Measurements from ENCODE around the gene DCDC1. TPM values are rescaled to one million over a fixed set of nuclear protein-coding genes. Genes with fewer than 3 reads are reported as not detected.

The DCDC1 gene
- total RNA-seq, 5 donors from 2014 or later (not counting 1 experiment from before 2014, with no cell fraction given): 0.09 to 1.0 (median 0.22) TPM; not detected in 1

- no peak for DNase-seq
Measured at GRCh38 chr11:31414338-31414737, 44.8 kb upstream of the DCDC1 start.

GRCh38 chr11:31412946-31413345, 43.4 kb upstream of the DCDC1 start:
- Histone ChIP-seq H3K4me3 (ENCODE audit: control insufficient read depth in 1 of 2, extremely low read depth in 1 of 2, low read length in 1 of 2) (no peak overlapping the region), H3K9me3 (no peaks in the 10 kb centered on the region), H3K27me3 (replicated peaks in 1 of 2; ENCODE audit: control insufficient read depth in 2 of 2, extremely low read depth in 1 of 2, insufficient read depth in 2 of 2, low read length in 1 of 2) (no peaks in the 10 kb centered on the region), H3K4me1 (ENCODE audit: control insufficient read depth in 1 of 2, extremely low read depth in 1 of 2, insufficient read depth in 2 of 2, low read length in 2 of 2) (no peaks in the 10 kb centered on the region), H3K36me3 (ENCODE audit: control insufficient read depth in 2 of 2, extremely low read depth in 1 of 2, insufficient read depth in 1 of 2, low read length in 1 of 2) (no peaks in the 10 kb centered on the region), H3K27ac (ENCODE audit: low read length) (no peak overlapping the region)
- Mint-ChIP-seq H3K4me1 (no peaks in the 10 kb centered on the region), H3K27ac (no peak overlapping the region), H3K36me3 (peaks cover 40% of the 10 kb centered on the region), H3K9me3 (peaks cover 0 to 4% (median 3%) of the 10 kb centered on the region in 3 donors), H3K27me3 (no peaks in the 10 kb centered on the region), H3K4me3 (no peak overlapping the region)
- POLR2A ChIA-PET: no interaction called here
- ATAC-seq (replicated peaks in 1 of 4): no peak
- CTCF ChIA-PET: no interaction called here
- no peak for DNase-seq
- WGBS (ENCODE audit: insufficient coverage): no CpG with 5 or more reads among the region's 2 CpGs

More at GRCh38 chr11:31414338-31414737, 44.8 kb upstream of the DCDC1 start:
- CTCF ChIA-PET: interaction anchor here in 1 of 2 donors (0.6 kb wide), 1 partner anchor 17 kb away, joined by 3 read pairs; no protein-coding TSS in a partner anchor
- no peaks in the 10 kb centered on the region for H3K27me3 Mint-ChIP-seq
- no peaks in the 10 kb centered on the region for H3K36me3 ChIP-seq (ENCODE audit: control insufficient read depth in 2 of 2, extremely low read depth in 1 of 2, insufficient read depth in 1 of 2, low read length in 1 of 2)
- H3K27ac Mint-ChIP-seq: no peak overlapping the region
- H3K4me1 Mint-ChIP-seq: no peaks in the 10 kb centered on the region
- no peaks in the 10 kb centered on the region for H3K4me1 ChIP-seq (ENCODE audit: control insufficient read depth in 1 of 2, extremely low read depth in 1 of 2, insufficient read depth in 2 of 2, low read length in 2 of 2)
- 100% methylated on average over 1 of the region's 3 CpGs for WGBS (ENCODE audit: insufficient coverage)
- H3K9me3 Mint-ChIP-seq: peaks cover 0 to 4% (median 3%) of the 10 kb centered on the region in 3 donors
- POLR2A ChIA-PET: no interaction called here
- no peak overlapping the region for H3K27ac ChIP-seq (ENCODE audit: low read length)
- no peak overlapping the region for H3K4me3 ChIP-seq (ENCODE audit: control insufficient read depth in 1 of 2, extremely low read depth in 1 of 2, low read length in 1 of 2)
- H3K36me3 Mint-ChIP-seq: peaks cover 37% of the 10 kb centered on the region
- no peak overlapping the region for H3K4me3 Mint-ChIP-seq
- no peak for ATAC-seq (replicated peaks in 1 of 4)
- no peaks in the 10 kb centered on the region for H3K27me3 ChIP-seq (replicated peaks in 1 of 2; ENCODE audit: control insufficient read depth in 2 of 2, extremely low read depth in 1 of 2, insufficient read depth in 2 of 2, low read length in 1 of 2)
- no peaks in the 10 kb centered on the region for H3K9me3 ChIP-seq

GRCh38 chr11:31408201-31408600, 38.7 kb upstream of the DCDC1 start:
- H3K36me3 ChIP-seq (ENCODE audit: control insufficient read depth in 2 of 2, extremely low read depth in 1 of 2, insufficient read depth in 1 of 2, low read length in 1 of 2): no peaks in the 10 kb centered on the region
- Mint-ChIP-seq H3K4me3 (no peak overlapping the region), H3K4me1 (peaks cover 0 to 3% (median 0%) of the 10 kb centered on the region in 3 donors), H3K9me3 (peaks cover 0 to 4% (median 3%) of the 10 kb centered on the region in 3 donors), H3K27ac (no peak overlapping the region), H3K27me3 (no peaks in the 10 kb centered on the region), H3K36me3 (peaks cover 26% of the 10 kb centered on the region)
- ATAC-seq (replicated peaks in 1 of 4) (no peak), DNase-seq (no peak)
- H3K27me3 ChIP-seq (replicated peaks in 1 of 2; ENCODE audit: control insufficient read depth in 2 of 2, extremely low read depth in 1 of 2, insufficient read depth in 2 of 2, low read length in 1 of 2): no peaks in the 10 kb centered on the region
- H3K27ac ChIP-seq (ENCODE audit: low read length): no peak overlapping the region
- no peaks in the 10 kb centered on the region for H3K9me3 ChIP-seq
- no peaks in the 10 kb centered on the region for H3K4me1 ChIP-seq (ENCODE audit: control insufficient read depth in 1 of 2, extremely low read depth in 1 of 2, insufficient read depth in 2 of 2, low read length in 2 of 2)
- ChIA-PET POLR2A (no interaction called here), CTCF (no interaction called here)
- 100% methylated on average over 2 of the region's 2 CpGs for WGBS (ENCODE audit: insufficient coverage)
- H3K4me3 ChIP-seq (ENCODE audit: control insufficient read depth in 1 of 2, extremely low read depth in 1 of 2, low read length in 1 of 2): no peak overlapping the region

- ATAC-seq (replicated peaks in 1 of 4): no peak
Measured at GRCh38 chr11:31404614-31405013, 35.1 kb upstream of the DCDC1 start.

GRCh38 chr11:31397239-31397834, 27.8 kb upstream of the DCDC1 start:
- no peak overlapping the region for H3K27ac Mint-ChIP-seq
- no peak overlapping the region for H3K4me3 ChIP-seq (ENCODE audit: control insufficient read depth in 1 of 2, extremely low read depth in 1 of 2, low read length in 1 of 2)
- H3K36me3 ChIP-seq (ENCODE audit: control insufficient read depth in 2 of 2, extremely low read depth in 1 of 2, insufficient read depth in 1 of 2, low read length in 1 of 2): no peaks in the 10 kb centered on the region
- no peaks in the 10 kb centered on the region for H3K9me3 ChIP-seq
- H3K9me3 Mint-ChIP-seq: peaks cover 0 to 9% (median 0%) of the 10 kb centered on the region in 3 donors
- H3K27me3 Mint-ChIP-seq: no peaks in the 10 kb centered on the region
- no peaks in the 10 kb centered on the region for H3K4me1 ChIP-seq (ENCODE audit: control insufficient read depth in 1 of 2, extremely low read depth in 1 of 2, insufficient read depth in 2 of 2, low read length in 2 of 2)
- H3K27ac ChIP-seq (ENCODE audit: low read length): no peak overlapping the region
- H3K27me3 ChIP-seq (replicated peaks in 1 of 2; ENCODE audit: control insufficient read depth in 2 of 2, extremely low read depth in 1 of 2, insufficient read depth in 2 of 2, low read length in 1 of 2): no peaks in the 10 kb centered on the region
- peaks cover 0 to 2% (median 0%) of the 10 kb centered on the region in 3 donors for H3K4me1 Mint-ChIP-seq
- ATAC-seq (replicated peaks in 1 of 4) (no peak), DNase-seq (peak in 1 of 35 experiments; percentile 42)
- no peak overlapping the region for H3K4me3 Mint-ChIP-seq
- H3K36me3 Mint-ChIP-seq: peaks cover 37% of the 10 kb centered on the region
- ChIA-PET POLR2A (interaction anchor here in 1 of 2 donors (0.6 kb wide), 1 partner anchor 336 kb away, joined by 4 read pairs; no protein-coding TSS in a partner anchor), CTCF (interaction anchor here (0.6 to 2.3 kb wide), 6 partner anchors 17 to 779 kb away, joined by 3 to 10 read pairs (median 4); partner anchors contain the start of genes DCDC1 (in 1 of the 2) and DNAJC24 (in 1 of the 2))
- no CpG with 5 or more reads among the region's 5 CpGs for WGBS (ENCODE audit: insufficient coverage)

More at GRCh38 chr11:31404614-31405013, 35.1 kb upstream of the DCDC1 start:
- ChIA-PET CTCF (no interaction called here), POLR2A (no interaction called here)
- no peak overlapping the region for H3K27ac ChIP-seq (ENCODE audit: low read length)
- Mint-ChIP-seq H3K4me1 (peaks cover 0 to 3% (median 0%) of the 10 kb centered on the region in 3 donors), H3K27ac (no peak overlapping the region), H3K4me3 (no peak overlapping the region), H3K27me3 (no peaks in the 10 kb centered on the region), H3K36me3 (peaks cover 32% of the 10 kb centered on the region), H3K9me3 (peaks cover 0 to 3% (median 0%) of the 10 kb centered on the region in 3 donors)
- no peaks in the 10 kb centered on the region for H3K36me3 ChIP-seq (ENCODE audit: control insufficient read depth in 2 of 2, extremely low read depth in 1 of 2, insufficient read depth in 1 of 2, low read length in 1 of 2)
- H3K4me3 ChIP-seq (ENCODE audit: control insufficient read depth in 1 of 2, extremely low read depth in 1 of 2, low read length in 1 of 2): no peak overlapping the region
- DNase-seq: no peak
- no peaks in the 10 kb centered on the region for H3K9me3 ChIP-seq
- no peaks in the 10 kb centered on the region for H3K27me3 ChIP-seq (replicated peaks in 1 of 2; ENCODE audit: control insufficient read depth in 2 of 2, extremely low read depth in 1 of 2, insufficient read depth in 2 of 2, low read length in 1 of 2)
- no peaks in the 10 kb centered on the region for H3K4me1 ChIP-seq (ENCODE audit: control insufficient read depth in 1 of 2, extremely low read depth in 1 of 2, insufficient read depth in 2 of 2, low read length in 2 of 2)

GRCh38 chr11:31387379-31387778, 17.8 kb upstream of the DCDC1 start:
- no peaks in the 10 kb centered on the region for H3K27me3 ChIP-seq (replicated peaks in 1 of 2; ENCODE audit: control insufficient read depth in 2 of 2, extremely low read depth in 1 of 2, insufficient read depth in 2 of 2, low read length in 1 of 2)
- H3K27ac ChIP-seq (ENCODE audit: low read length): no peak overlapping the region
- H3K27me3 Mint-ChIP-seq: no peaks in the 10 kb centered on the region
- H3K27ac Mint-ChIP-seq: no peak overlapping the region
- no peak for DNase-seq
- no peak overlapping the region for H3K4me3 ChIP-seq (ENCODE audit: control insufficient read depth in 1 of 2, extremely low read depth in 1 of 2, low read length in 1 of 2)
- no CpG with 5 or more reads among the region's 2 CpGs for WGBS (ENCODE audit: insufficient coverage)
- peaks cover 19 to 28% (median 23%) of the 10 kb centered on the region in 3 donors for H3K4me1 Mint-ChIP-seq
- ChIA-PET CTCF (no interaction called here), POLR2A (no interaction called here)
- H3K9me3 Mint-ChIP-seq: peaks cover 0 to 8% (median 8%) of the 10 kb centered on the region in 3 donors
- peaks cover 24% of the 10 kb centered on the region for H3K36me3 Mint-ChIP-seq
- H3K4me3 Mint-ChIP-seq: no peak overlapping the region
- no peak for ATAC-seq (replicated peaks in 1 of 4)
- peaks cover 0 to 3% of the 10 kb centered on the region in 2 donors for H3K36me3 ChIP-seq (ENCODE audit: control insufficient read depth in 2 of 2, extremely low read depth in 1 of 2, insufficient read depth in 1 of 2, low read length in 1 of 2)
- no peaks in the 10 kb centered on the region for H3K9me3 ChIP-seq
- no peaks in the 10 kb centered on the region for H3K4me1 ChIP-seq (ENCODE audit: control insufficient read depth in 1 of 2, extremely low read depth in 1 of 2, insufficient read depth in 2 of 2, low read length in 2 of 2)
